ENCODE measurements around the gene TEX14. TPM values are rescaled to one million over a fixed set of nuclear protein-coding genes. Genes with fewer than 3 reads are reported as not detected.

The TEX14 gene
- total RNA-seq, 1 experiment from 2014 or later = 0.31 TPM

DNA sequence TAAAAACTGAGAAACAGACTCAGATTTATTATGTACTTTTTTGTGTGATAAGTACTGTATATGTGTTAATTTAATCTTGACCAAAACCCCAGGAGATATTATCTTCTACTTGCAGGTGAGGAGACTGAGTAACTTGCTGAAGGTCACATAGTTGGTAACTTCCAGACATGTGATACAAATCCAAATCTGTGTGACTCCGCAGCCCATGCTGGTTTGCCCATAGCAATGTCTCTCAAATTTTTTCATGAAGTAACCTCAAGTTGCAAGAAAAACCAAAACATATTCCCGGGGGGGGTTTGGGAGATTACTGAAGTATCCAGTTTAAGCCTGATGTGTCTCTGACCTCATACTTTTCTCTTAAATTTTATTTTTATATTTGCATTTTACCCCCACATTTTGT lies 3.3 kb downstream of the TEX14 start:
- no peak overlapping the region for H3K4ac ChIP-seq (ENCODE audit: low read depth, low read length)
- no peak overlapping the region for H3T11ph ChIP-seq (ENCODE audit: low read length)
- Mint-ChIP-seq H3K27me3 (ENCODE audit: low read depth) (0 out of 2 replicates have a peak, but pooled peaks cover 5% of the 10 kb centered on the region), H3K9me3 (no peaks in the 10 kb centered on the region), H3K4me3 (no peak overlapping the region), H3K27ac (no peak overlapping the region), H3K4me1 (peaks cover 9 to 12% of the 10 kb centered on the region in 2 experiments), H3K36me3 (ENCODE audit: insufficient read depth in 1 of 3, low read depth in 3 of 3) (no peaks in the 10 kb centered on the region)
- no peak overlapping the region for H3K14ac ChIP-seq (ENCODE audit: insufficient read depth, low read length)
- no peak overlapping the region for H4K91ac ChIP-seq (ENCODE audit: insufficient read length, low read depth, low read length)
- H3K79me2 ChIP-seq (ENCODE audit: insufficient read depth, low read length) = no peaks in the 10 kb centered on the region
- no peak overlapping the region for H3K27ac ChIP-seq (ENCODE audit: insufficient read length, low read depth, low read length)
- H4K5ac ChIP-seq (ENCODE audit: insufficient read length, low read depth, low read length) = no peak overlapping the region
- no peaks in the 10 kb centered on the region for H3K23me2 ChIP-seq (ENCODE audit: insufficient read length, low read depth, low read length, poor library complexity, severe bottlenecking)
- H4K20me1 ChIP-seq (ENCODE audit: control insufficient read depth, insufficient read depth, insufficient read length) = no peaks in the 10 kb centered on the region
- no peak overlapping the region for H2BK15ac ChIP-seq (ENCODE audit: low read depth, low read length)
- H3K4me1 ChIP-seq (ENCODE audit: insufficient read depth, low read length) = no peaks in the 10 kb centered on the region
- H3K23ac ChIP-seq (ENCODE audit: insufficient read length, low read depth, low read length) = no peak overlapping the region
- no peak overlapping the region for H2BK12ac ChIP-seq (ENCODE audit: insufficient read length, low read depth, low read length)
- H2BK5ac ChIP-seq (ENCODE audit: insufficient read length, low read length) = no peak overlapping the region
- TF ChIP-seq CTCF (conservative IDR thresholded peaks at IDR 0.05) = no peak
- H3K79me1 ChIP-seq (ENCODE audit: insufficient read depth, low read depth, low read length, poor library complexity, severe bottlenecking) = no peaks in the 10 kb centered on the region
- no peak overlapping the region for H2AK5ac ChIP-seq (ENCODE audit: insufficient read length, low read length)
- H3K4me2 ChIP-seq (ENCODE audit: insufficient read depth, insufficient read length, low read length) = no peak overlapping the region
- H2AFZ ChIP-seq (ENCODE audit: low read length) = no peak overlapping the region
- no CpG with 5 or more reads among the region's 2 CpGs for WGBS (ENCODE audit: extremely low coverage, insufficient read length, low lambda C conversion rate)
- H3K18ac ChIP-seq (ENCODE audit: insufficient read length, low read depth, low read length) = no peak overlapping the region
- H2BK120ac ChIP-seq (ENCODE audit: low read depth, low read length, poor library complexity, severe bottlenecking) = no peak overlapping the region
- no peak overlapping the region for H2BK20ac ChIP-seq (ENCODE audit: low read depth, low read length, poor library complexity, severe bottlenecking)
- no peaks in the 10 kb centered on the region for H3K27me3 ChIP-seq (ENCODE audit: insufficient read depth, low read length)
- no peak overlapping the region for H3K56ac ChIP-seq (ENCODE audit: insufficient read length, low read depth, low read length)
- no peak overlapping the region for H4K8ac ChIP-seq (replicated peaks; ENCODE audit: insufficient read length, low read depth, low read length)
- H3K9ac ChIP-seq (ENCODE audit: extremely low read depth, insufficient read length, low read length) = no peak overlapping the region
- no peak for DNase-seq
- H3K9me3 ChIP-seq (ENCODE audit: control insufficient read depth, low read depth, low read length) = no peaks in the 10 kb centered on the region
